Fibroblast of lung (primary cell): ENCODE measurements around the gene ADCY4. TPM values are rescaled to one million over a fixed set of nuclear protein-coding genes. Genes with fewer than 3 reads are reported as not detected.

Experiments
- DNase-seq, 2 donors: peaks; one replicate each; pipeline versions ENCODE4 v3.0.0 to v3.0.0-alpha.2; 2010; ENCODE audit warnings: low read depth in 2 of 2
- H2AFZ ChIP-seq: 2 replicates; pipeline ENCODE4 v1.5.1; 2012; ENCODE audit warnings: low read length, control low read depth, inconsistent platforms
- H3K27ac ChIP-seq: 2 replicates; pipeline ENCODE4 v1.5.1; 2011; ENCODE audit warnings: low read length, control low read depth; ENCODE audit not compliant: insufficient read depth
- H3K27me3 ChIP-seq: 2 replicates; pipeline ENCODE4 v1.5.1; 2011; ENCODE audit warnings: mild to moderate bottlenecking, low read length; ENCODE audit not compliant: control insufficient read depth, insufficient read depth
- H3K36me3 ChIP-seq: 2 replicates; pipeline ENCODE4 v1.5.1; 2011; ENCODE audit warnings: low read length; ENCODE audit not compliant: control insufficient read depth, insufficient read depth
- H3K4me1 ChIP-seq: 2 replicates; pipeline ENCODE4 v1.5.1; 2011; ENCODE audit warnings: low read length; ENCODE audit not compliant: control insufficient read depth, insufficient read depth; ENCODE audit errors: extremely low read depth
- H3K4me2 ChIP-seq: 2 replicates; pipeline ENCODE4 v1.5.1; 2011; ENCODE audit warnings: low read length, control low read depth; ENCODE audit not compliant: insufficient read depth; ENCODE audit errors: extremely low read depth
- H3K4me3 ChIP-seq, 4 experiments: fragments of 200-600 bp in 1 of 4; sonication (generic) in 1 of 4; replicated peaks in 1 of 4; 2 replicates each; pipeline ENCODE4 v1.5.1; 2011 to 2016; ENCODE audit warnings: low read length in 4 of 4, low read depth in 3 of 4, mild to moderate bottlenecking in 3 of 4, control low read depth in 2 of 4, inconsistent platforms in 1 of 4, mixed read lengths in 1 of 4; ENCODE audit not compliant: insufficient read depth in 1 of 4; ENCODE audit errors: control extremely low read depth in 1 of 4
- H3K79me2 ChIP-seq: 2 replicates; pipeline ENCODE4 v1.5.1; 2012; ENCODE audit warnings: mild to moderate bottlenecking, low read length, inconsistent platforms; ENCODE audit not compliant: control insufficient read depth, insufficient read depth
- H3K9ac ChIP-seq: 2 replicates; pipeline ENCODE4 v1.5.1; 2011; ENCODE audit warnings: mild to moderate bottlenecking, low read length, control low read depth; ENCODE audit not compliant: insufficient read depth
- H3K9me3 ChIP-seq: 2 replicates; pipeline ENCODE4 v1.5.1; 2012; ENCODE audit warnings: low read depth, low read length; ENCODE audit not compliant: control insufficient read depth, insufficient read depth
- H4K20me1 ChIP-seq: 2 replicates; pipeline ENCODE4 v1.5.1; 2011; ENCODE audit warnings: low read length; ENCODE audit not compliant: control insufficient read depth, insufficient read depth; ENCODE audit errors: extremely low read depth
- CTCF ChIP-seq, 2 donors: IDR thresholded peaks in 1 of 2; conservative IDR thresholded peaks in 1 of 2; 1 replicate in 1 of 2; 2 replicates in 1 of 2; pipeline ENCODE4 v1.5.1; 2011 to 2012; ENCODE audit warnings: low read length in 2 of 2, control low read depth in 1 of 2, inconsistent platforms in 1 of 2, low read depth in 1 of 2, mild to moderate bottlenecking in 1 of 2
- EZH2 ChIP-seq: IDR thresholded peaks from 2 replicates; pipeline ENCODE4 v1.5.1; 2012; ENCODE audit warnings: low read length, control low read depth, mild to moderate bottlenecking; ENCODE audit errors: missing control alignments
- polyA plus RNA-seq, 2 donors: library from polyadenylated mRNA; depleted of rRNA in 1 of 2; stranded (reverse) in 1 of 2; unstranded in 1 of 2; fragments of >200 nt; gene quantifications; 2 replicates each; pipeline ENCODE4 v1.2.1, GENCODE V29; 2011 to 2012; ENCODE audit warnings: missing spikeins in 1 of 2
- total RNA-seq: library from RNA; depleted of rRNA; stranded (reverse); fragments of >200 nt; gene quantifications from 2 replicates; pipeline ENCODE4 v1.2.1, GENCODE V29; 2014

Gene ADCY4
- total and polyA plus RNA-seq, 2 donors (not counting 1 experiment from before 2014, with no cell fraction given), result 1.4 to 7.4 TPM

DNA sequence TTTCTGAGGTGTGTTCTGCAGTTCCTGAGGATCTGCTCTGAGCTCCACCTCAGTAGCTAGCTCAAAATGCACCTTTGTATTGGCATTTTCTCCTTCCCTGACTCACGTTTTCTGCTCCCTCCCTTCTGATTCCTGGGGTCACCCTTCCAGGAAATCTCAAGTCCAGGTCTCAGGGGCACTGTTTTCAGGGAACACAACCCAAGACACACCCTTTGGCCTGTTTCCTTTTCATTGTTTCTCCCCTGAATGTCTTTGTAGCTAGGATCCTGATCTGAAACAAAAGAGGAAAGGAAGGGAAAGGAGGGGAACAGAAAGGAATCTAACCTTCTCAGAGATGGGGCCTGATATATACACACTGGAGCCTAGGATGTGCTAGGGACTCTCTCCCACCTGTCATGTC, 12.3 kb upstream of the ADCY4 start:
- H4K20me1 ChIP-seq, result no peaks in the 10 kb centered on the region
- peaks cover 4% of the 10 kb centered on the region for H3K27me3 ChIP-seq
- H3K79me2 ChIP-seq, result no peaks in the 10 kb centered on the region
- no peak for DNase-seq
- no peak overlapping the region for H3K4me3 ChIP-seq
- no peak overlapping the region for H2AFZ ChIP-seq
- H3K36me3 ChIP-seq, result no peaks in the 10 kb centered on the region
- H3K4me1 ChIP-seq, result peaks cover 2% of the 10 kb centered on the region
- no peak overlapping the region for H3K9ac ChIP-seq
- no peak overlapping the region for H3K27ac ChIP-seq
- no peaks in the 10 kb centered on the region for H3K9me3 ChIP-seq
- H3K4me2 ChIP-seq, result no peak overlapping the region
- TF ChIP-seq CTCF (conservative IDR thresholded peaks at IDR 0.05 in 1 of 2, IDR thresholded peaks at IDR 0.05 in 1 of 2; ENCODE audit: low read depth in 1 of 2, low read length in 2 of 2), result no peak
- no peak for TF ChIP-seq EZH2

DNA sequence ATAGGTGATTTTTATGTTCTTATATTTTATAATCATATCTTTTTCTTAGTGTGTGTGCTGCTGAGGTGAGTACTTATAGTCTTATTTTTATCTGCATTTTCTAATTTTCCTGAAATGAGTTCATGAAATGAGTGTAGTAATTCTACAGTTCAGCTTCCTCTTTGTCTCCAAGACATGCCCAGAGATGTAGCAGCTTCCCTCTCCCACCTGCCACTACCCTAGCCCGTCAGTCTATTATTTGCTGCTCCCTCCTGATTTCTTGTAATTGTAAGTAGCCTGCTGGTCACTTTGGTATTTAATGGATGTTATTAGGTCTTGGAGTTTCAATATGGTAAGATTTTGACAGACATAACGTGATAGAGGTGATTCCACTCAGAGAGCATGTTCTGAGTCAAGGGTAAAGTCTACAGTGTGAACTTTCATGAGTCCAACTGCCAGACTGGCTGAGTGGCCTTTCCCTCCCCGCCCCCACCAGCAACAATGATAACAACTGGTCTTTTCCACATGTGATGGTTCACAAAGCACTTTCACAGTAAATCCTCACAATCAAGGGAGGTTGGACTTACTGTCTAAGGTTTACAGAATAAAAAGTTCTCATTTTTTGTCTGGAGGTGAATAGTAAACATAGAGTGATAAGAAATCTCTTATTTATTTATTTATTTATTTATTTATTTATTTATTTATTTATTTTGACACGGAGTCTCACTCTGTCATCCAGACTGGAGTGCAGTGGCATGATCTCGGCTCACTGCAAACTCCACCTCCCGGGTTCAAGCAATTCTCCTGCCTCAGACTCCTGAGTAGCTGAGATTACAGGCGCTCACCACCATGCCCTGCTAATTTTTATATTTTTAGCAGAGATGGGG, 9.2 kb upstream of the ADCY4 start:
- no peak overlapping the region for H2AFZ ChIP-seq
- H3K4me3 ChIP-seq, result no peak overlapping the region
- H3K36me3 ChIP-seq, result no peaks in the 10 kb centered on the region
- no peaks in the 10 kb centered on the region for H3K9me3 ChIP-seq
- no peaks in the 10 kb centered on the region for H4K20me1 ChIP-seq
- H3K79me2 ChIP-seq, result no peaks in the 10 kb centered on the region
- H3K27me3 ChIP-seq, result peaks cover 13% of the 10 kb centered on the region
- no peak overlapping the region for H3K9ac ChIP-seq
- no peak overlapping the region for H3K27ac ChIP-seq
- TF ChIP-seq CTCF (conservative IDR thresholded peaks at IDR 0.05 in 1 of 2, IDR thresholded peaks at IDR 0.05 in 1 of 2; ENCODE audit: low read depth in 1 of 2, low read length in 2 of 2) (no peak), EZH2 (no peak)
- DNase-seq, result no peak
- no peak overlapping the region for H3K4me2 ChIP-seq
- no peaks in the 10 kb centered on the region for H3K4me1 ChIP-seq

DNA sequence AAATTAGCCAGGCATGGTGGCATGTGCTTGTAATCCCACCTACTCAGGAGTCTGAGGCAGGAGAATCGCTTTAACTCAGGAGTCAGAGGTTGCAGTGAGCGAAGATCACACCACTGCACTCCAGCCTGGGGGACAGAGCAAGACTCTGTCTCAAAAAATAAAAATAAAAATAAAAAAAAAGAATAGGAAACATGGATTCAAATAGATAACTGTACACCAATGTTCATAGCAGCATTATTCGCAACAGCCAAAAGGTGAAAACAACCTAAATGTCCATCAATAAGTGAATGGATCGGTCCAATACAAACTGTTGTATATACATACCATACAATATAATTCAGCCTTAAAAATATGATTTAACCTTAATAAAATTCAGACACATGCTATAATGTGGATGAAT, 8.0 kb upstream of the ADCY4 start:
- no peak overlapping the region for H3K4me3 ChIP-seq
- DNase-seq, result no peak
- no peak overlapping the region for H3K4me2 ChIP-seq
- no peaks in the 10 kb centered on the region for H3K9me3 ChIP-seq
- no peak overlapping the region for H3K27ac ChIP-seq
- no peak for TF ChIP-seq EZH2
- no peak for TF ChIP-seq CTCF (conservative IDR thresholded peaks at IDR 0.05 in 1 of 2, IDR thresholded peaks at IDR 0.05 in 1 of 2; ENCODE audit: low read depth in 1 of 2, low read length in 2 of 2)
- H4K20me1 ChIP-seq, result no peaks in the 10 kb centered on the region
- H3K4me1 ChIP-seq, result no peaks in the 10 kb centered on the region
- H2AFZ ChIP-seq, result no peak overlapping the region
- no peaks in the 10 kb centered on the region for H3K79me2 ChIP-seq
- peaks cover 13% of the 10 kb centered on the region for H3K27me3 ChIP-seq
- H3K36me3 ChIP-seq, result no peaks in the 10 kb centered on the region
- no peak overlapping the region for H3K9ac ChIP-seq
